ENCODE measurements around the gene CNTN5.

DNA sequence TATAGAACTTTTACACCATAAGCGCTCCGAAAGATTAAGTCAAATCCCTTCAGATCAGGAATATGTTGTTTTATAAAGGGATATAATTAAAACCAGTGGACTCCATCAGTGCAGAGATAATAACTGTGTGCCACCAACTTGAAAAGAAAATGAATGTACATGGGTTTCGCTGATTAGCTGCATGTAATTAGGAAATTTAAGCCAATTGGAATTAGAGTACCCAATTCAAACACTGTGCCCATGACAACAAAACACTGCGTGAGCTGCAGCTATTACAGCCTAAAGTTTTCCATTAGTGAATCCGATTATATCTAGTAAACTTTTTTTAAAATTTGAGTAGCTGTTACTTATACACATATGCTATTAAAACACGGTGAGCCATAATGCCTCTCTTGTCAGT lies 1274.0 kb downstream of the CNTN5 start:
- TF ChIP-seq POLR2A (IDR thresholded peaks at IDR 0.05), result no peak
- TF ChIP-seq, protein P1, sequence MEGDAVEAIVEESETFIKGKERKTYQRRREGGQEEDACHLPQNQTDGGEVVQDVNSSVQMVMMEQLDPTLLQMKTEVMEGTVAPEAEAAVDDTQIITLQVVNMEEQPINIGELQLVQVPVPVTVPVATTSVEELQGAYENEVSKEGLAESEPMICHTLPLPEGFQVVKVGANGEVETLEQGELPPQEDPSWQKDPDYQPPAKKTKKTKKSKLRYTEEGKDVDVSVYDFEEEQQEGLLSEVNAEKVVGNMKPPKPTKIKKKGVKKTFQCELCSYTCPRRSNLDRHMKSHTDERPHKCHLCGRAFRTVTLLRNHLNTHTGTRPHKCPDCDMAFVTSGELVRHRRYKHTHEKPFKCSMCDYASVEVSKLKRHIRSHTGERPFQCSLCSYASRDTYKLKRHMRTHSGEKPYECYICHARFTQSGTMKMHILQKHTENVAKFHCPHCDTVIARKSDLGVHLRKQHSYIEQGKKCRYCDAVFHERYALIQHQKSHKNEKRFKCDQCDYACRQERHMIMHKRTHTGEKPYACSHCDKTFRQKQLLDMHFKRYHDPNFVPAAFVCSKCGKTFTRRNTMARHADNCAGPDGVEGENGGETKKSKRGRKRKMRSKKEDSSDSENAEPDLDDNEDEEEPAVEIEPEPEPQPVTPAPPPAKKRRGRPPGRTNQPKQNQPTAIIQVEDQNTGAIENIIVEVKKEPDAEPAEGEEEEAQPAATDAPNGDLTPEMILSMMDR (IDR thresholded peaks at IDR 0.05 in 4 of 5, conservative IDR thresholded peaks at IDR 0.05 in 1 of 5), result no peak

Measured in gastrocnemius medialis (tissue), 4 donors.